Subcutaneous adipose tissue (tissue), 4 donors: ENCODE results near the gene FAM181A. TPM values are rescaled to one million over a fixed set of nuclear protein-coding genes. Genes with fewer than 3 reads are reported as not detected.

Experiments used
- total RNA-seq, 4 donors: library from RNA; depleted of rRNA; stranded (reverse); fragments of >200 nt; gene quantifications; one replicate each; pipeline ENCODE4 v1.1.0, GENCODE V29; 2016
- TF ChIP-seq, protein P1 (sequence below): fragments of 450-650 bp; IDR thresholded peaks from one replicate; pipeline ENCODE4 v1.5.1; 2016; ENCODE audit warnings: low read depth, mild to moderate bottlenecking, control low read depth, antibody characterized with exemption, moderate library complexity

The FAM181A gene
- total RNA-seq, 4 donors from 2014 or later, result not detected

DNA sequence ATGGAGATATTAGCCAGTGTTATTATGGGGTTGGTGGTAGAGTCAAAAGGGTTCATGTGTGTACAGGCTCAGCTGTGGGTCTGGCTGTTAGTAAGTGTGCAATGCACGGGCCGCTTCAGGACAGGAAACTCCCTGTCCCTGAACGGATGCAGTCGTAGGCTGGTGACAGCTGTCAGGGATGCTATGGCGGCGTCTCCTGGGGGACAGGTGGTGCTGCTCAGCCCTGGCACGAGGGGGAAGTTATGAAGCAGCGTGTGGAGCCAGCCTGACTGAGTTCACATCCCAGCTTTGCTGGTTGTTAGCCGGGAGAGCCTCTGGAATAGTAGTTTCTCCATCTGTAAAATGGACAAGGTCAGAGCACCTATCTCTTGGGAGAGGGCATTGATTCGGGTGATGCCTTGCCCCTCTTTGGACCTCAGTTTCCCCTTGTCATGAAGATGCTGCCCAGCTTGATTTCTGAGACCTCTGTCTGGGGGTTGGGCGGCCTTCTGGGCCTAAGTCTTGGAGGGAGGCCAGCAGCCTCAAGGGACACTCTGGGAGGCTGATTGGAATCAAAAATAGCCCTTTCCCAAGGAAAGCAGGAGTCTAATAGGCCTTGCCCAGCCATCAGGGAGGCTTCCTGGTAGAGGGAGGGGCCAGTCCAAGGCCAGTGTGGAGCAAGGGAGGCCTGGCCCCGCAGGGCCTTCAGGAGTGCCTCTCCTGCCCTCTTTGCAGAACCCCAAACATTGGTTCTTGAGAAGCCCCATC, 42.1 kb downstream of the FAM181A start:
- TF ChIP-seq, protein P1, sequence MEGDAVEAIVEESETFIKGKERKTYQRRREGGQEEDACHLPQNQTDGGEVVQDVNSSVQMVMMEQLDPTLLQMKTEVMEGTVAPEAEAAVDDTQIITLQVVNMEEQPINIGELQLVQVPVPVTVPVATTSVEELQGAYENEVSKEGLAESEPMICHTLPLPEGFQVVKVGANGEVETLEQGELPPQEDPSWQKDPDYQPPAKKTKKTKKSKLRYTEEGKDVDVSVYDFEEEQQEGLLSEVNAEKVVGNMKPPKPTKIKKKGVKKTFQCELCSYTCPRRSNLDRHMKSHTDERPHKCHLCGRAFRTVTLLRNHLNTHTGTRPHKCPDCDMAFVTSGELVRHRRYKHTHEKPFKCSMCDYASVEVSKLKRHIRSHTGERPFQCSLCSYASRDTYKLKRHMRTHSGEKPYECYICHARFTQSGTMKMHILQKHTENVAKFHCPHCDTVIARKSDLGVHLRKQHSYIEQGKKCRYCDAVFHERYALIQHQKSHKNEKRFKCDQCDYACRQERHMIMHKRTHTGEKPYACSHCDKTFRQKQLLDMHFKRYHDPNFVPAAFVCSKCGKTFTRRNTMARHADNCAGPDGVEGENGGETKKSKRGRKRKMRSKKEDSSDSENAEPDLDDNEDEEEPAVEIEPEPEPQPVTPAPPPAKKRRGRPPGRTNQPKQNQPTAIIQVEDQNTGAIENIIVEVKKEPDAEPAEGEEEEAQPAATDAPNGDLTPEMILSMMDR, result no peak

DNA sequence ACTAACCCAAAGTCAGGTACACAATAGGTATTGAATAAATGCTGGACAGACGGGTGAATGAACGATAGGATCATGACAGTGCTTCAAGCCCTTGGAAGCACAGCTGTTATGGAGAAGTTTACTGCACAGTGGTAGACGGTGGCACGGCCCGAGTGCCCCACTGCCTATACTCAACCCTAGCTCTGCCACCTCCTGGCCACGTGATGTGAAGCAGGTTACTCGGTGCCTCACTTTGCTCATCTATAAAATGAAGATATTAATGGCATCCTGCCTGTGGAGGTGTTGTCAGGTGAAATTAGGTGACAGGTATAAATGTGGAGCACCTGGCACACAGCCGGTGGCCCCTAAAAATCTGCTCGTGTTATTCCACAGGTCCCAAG, 43.4 kb downstream of the FAM181A start:
- TF ChIP-seq, protein P1, result no peak

DNA sequence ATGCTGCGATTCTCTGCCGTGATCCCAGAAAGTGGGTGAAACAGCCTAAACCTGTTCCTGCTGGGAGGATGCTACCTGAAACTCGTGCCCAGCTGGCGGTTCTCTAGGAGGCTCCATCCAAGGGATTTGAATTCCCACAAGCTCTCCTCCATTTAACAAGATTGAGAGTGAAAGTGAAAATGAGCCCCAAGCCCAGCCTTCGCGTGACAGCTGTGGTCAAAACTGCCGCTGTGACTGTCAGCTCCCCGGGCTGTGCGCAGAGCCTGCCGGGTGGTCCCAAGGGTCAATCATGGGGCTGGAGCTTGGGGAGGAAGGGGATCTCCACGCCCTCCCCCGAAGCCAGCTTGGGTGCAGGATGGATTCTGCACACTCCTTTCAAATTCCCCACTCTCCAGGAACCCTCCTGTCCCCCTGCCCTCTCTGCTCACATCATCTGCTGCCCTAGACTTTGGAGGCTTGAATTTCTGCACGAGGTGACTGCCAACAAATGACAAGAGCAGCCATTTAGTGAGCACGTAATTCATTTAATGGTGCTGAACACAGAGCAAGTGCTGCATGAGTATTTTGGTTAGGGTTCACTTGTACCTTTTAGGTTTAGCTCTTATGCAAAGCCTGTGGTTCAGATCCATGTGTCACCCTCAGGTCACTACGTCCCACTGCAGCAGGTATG, 44.0 kb downstream of the FAM181A start:
- TF ChIP-seq, protein P1, result no peak

DNA sequence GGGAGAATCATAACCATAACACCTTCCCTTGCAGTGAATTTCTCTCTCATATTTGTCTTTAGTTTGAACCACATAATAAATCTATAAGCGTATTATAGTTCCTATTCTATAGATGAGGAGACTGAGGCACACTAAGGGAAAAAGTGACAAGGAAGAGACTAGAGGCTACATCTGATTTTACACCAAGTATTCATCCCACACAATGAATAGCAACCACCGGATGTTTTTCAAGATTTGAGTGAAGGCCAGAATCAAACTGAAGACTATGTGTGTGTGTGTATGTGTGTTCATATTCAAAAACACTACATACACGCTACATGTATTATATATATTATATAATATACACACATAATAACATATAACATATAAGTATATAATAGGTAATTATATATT, 44.5 kb downstream of the FAM181A start:
- TF ChIP-seq, protein P1, result no peak

DNA sequence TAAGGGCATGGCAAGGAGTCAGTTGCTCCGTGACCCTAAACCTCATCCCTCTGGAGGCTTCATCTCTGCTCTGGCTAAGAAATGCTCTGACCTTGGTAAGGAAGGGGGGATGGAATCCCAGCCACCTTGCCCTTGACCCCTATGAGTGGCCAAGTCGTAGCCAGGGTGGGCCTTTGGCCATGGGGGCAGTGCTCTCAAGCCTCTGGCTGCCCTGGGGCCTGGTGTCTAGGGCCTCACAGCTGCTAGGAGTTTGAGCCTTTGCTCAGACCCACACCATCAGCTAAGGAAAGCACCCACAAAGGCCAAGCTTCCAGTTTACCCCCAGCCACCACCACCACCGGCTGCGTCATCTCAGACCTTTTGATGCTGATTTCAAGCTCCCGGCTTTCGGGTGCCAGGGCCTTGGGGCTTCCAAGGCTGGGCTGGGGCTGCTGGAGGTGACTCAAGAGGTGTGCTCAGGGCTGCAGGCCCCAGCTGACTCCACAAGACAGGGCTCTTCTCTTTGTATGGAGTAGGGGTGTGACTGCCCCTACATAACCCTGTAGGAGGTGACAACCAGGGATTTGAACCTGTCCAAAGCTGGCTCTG, 45.6 kb downstream of the FAM181A start:
- TF ChIP-seq, protein P1, result no peak

DNA sequence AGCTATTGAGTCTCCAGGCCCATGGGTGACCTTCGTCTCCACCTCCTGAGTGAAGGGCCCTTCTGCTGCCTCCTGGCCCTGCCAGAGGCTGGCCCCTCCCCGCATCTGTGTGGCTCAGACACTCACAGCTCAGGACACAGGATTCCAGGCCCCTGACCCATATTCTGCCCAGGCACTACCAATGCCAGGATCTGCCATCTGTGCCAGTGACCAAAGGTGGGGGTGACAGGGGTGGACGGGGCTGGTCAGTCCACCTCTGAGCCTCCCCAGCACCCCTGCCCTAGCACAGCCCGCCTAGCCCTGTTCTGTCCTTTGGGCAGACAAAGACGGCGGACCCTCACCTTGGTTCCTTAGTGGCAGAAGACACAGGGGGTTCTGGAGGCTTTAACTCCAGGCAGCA, 46.5 kb downstream of the FAM181A start:
- TF ChIP-seq, protein P1, result no peak

DNA sequence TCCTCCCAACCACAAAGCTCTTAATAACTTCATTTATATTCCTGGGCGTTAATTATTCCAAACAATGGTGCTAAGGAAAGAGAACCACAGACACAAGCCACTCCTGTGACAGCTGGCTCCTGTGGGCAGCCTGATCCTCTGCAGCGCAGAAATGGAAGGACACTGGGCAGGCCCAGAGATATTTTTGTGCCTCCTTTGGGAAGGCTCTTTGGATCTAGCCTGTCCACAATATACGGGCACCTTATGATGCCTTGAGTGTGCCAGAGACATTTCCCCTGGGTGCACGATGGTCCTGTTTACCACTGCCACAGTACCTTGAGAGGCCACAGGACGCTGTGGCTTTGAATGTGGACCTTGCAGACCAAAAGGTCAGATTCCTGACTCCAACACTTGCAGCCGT, 47.2 kb downstream of the FAM181A start:
- TF ChIP-seq, protein P1, result no peak
